GM12878 (cell line): ENCODE measurements around the gene LTB4R. TPM values are rescaled to one million over a fixed set of nuclear protein-coding genes. Genes with fewer than 3 reads are reported as not detected.

ENCODE experiments used
- ATAC-seq: fragments of 200-7000 bp; cut with Tn5 transposase; 3 replicates; pipeline ENCODE4 v1.9.1; 2020; ENCODE audit warnings: mild to moderate bottlenecking, moderate library complexity
- BruUV-seq: library from RNA; stranded (reverse); fragments of 400-500 nt; replicated peaks from 2 replicates; lab custom pipeline; 2021; lab: Mats Ljungman, UMichigan
- CTCF ChIA-PET: fragments of 300-600 bp; sonication (Branson Sonifier 250); formaldehyde crosslinking; extraction: SDS; loops from one replicate; lab custom pipeline; 2021; ENCODE audit warnings: inconsistent platforms; lab: Yijun Ruan, JAX
- POLR2A ChIA-PET: fragments of 350-600 bp; formaldehyde crosslinking; extraction: SDS; loops from one replicate; lab custom pipeline; 2021; ENCODE audit warnings: inconsistent platforms; lab: Charles Lee
- RAD21 ChIA-PET: fragments of 300-600 bp; sonication (Branson Sonifier 250); formaldehyde crosslinking; loops from one replicate; lab custom pipeline; 2023; ENCODE audit warnings: antibody characterized with exemption; ENCODE audit not compliant: unreplicated experiment; lab: Charles Lee
- SMC1A ChIA-PET: fragments of 300-600 bp; sonication (Branson Sonifier 250); formaldehyde crosslinking; loops from one replicate; lab custom pipeline; 2023; ENCODE audit not compliant: unreplicated experiment, uncharacterized antibody; lab: Charles Lee
- DNase-seq: peaks from one replicate; pipeline ENCODE4 v3.0.0-alpha.2; 2011; ENCODE audit warnings: low read depth, low spot score
- FAIRE-seq: peaks from 3 replicates; lab custom pipeline; 2011; peaks lifted over from hg19 to GRCh38; lab: Jason Lieb, UNC
- H2AFZ ChIP-seq: 2 replicates; pipeline ENCODE4 v1.6.0; 2011; ENCODE audit warnings: low read depth, low read length, control low read depth; ENCODE audit not compliant: control insufficient read depth
- H3K27ac ChIP-seq: 2 replicates; pipeline ENCODE4 v1.5.1; 2011; ENCODE audit warnings: control low read depth; ENCODE audit not compliant: control insufficient read depth, insufficient read depth
- H3K27me3 ChIP-seq, 2 experiments: replicated peaks in 1 of 2; 2 replicates each; pipeline versions ENCODE4 v1.6.0 to v1.6.1; 2011; ENCODE audit warnings: low read length in 1 of 2; ENCODE audit not compliant: control insufficient read depth in 2 of 2, insufficient read depth in 2 of 2
- H3K36me3 ChIP-seq, 2 experiments: 2 replicates each; pipeline ENCODE4 v1.5.1; 2011; ENCODE audit warnings: low read length in 1 of 2; ENCODE audit not compliant: control insufficient read depth in 2 of 2, insufficient read depth in 2 of 2
- H3K4me1 ChIP-seq: 2 replicates; pipeline ENCODE4 v1.6.1; 2011; ENCODE audit warnings: mild to moderate bottlenecking, low read length, moderate library complexity, mixed read lengths; ENCODE audit not compliant: control insufficient read depth, insufficient read depth
- H3K4me2 ChIP-seq: 2 replicates; pipeline ENCODE4 v1.6.0; 2011; ENCODE audit warnings: control low read depth; ENCODE audit not compliant: control insufficient read depth, insufficient read depth
- H3K4me3 ChIP-seq: fragments of 200-600 bp; sonication (generic); 2 replicates; pipeline ENCODE4 v1.5.1; 2016
- H3K79me2 ChIP-seq: 2 replicates; pipeline ENCODE4 v1.6.0; 2011; ENCODE audit warnings: low read length; ENCODE audit not compliant: control insufficient read depth, insufficient read depth
- H3K9ac ChIP-seq: 2 replicates; pipeline ENCODE4 v1.8.0; 2011; ENCODE audit warnings: low read length, control low read depth, mixed read lengths; ENCODE audit not compliant: control insufficient read depth, insufficient read depth
- H3K9me3 ChIP-seq: replicated peaks from 3 replicates; pipeline ENCODE4 v1.5.1; 2011; ENCODE audit warnings: mild to moderate bottlenecking, low read length; ENCODE audit not compliant: control insufficient read depth, insufficient read depth
- H4K20me1 ChIP-seq: 2 replicates; pipeline ENCODE4 v1.6.0; 2011; ENCODE audit not compliant: control insufficient read depth, insufficient read depth
- ATF7 ChIP-seq: fragments of 450-650 bp; IDR thresholded peaks from 2 replicates; pipeline ENCODE4 v1.6.1; 2016; ENCODE audit warnings: low read depth, mild to moderate bottlenecking
- BACH1 ChIP-seq: fragments of 450-650 bp; IDR thresholded peaks from 2 replicates; pipeline ENCODE4 v1.6.1; 2017; ENCODE audit warnings: mild to moderate bottlenecking, borderline replicate concordance
- CHD1 ChIP-seq: IDR thresholded peaks from 2 replicates; pipeline ENCODE4 v1.6.1; 2012; ENCODE audit warnings: low read depth, low read length, improper control_type of control experiment
- HCFC1 ChIP-seq: fragments of 150-350 bp; IDR thresholded peaks from 2 replicates; pipeline ENCODE4 v1.6.1; 2014; ENCODE audit warnings: low read length
- HDAC2 ChIP-seq: fragments of 200-600 bp; sonication (generic); IDR thresholded peaks from 2 replicates; pipeline ENCODE4 v1.6.1; 2017
- HDAC6 ChIP-seq: fragments of 200-600 bp; sonication (generic); IDR thresholded peaks from one replicate; pipeline ENCODE4 v1.8.0; 2017; ENCODE audit warnings: antibody characterized with exemption; ENCODE audit not compliant: unreplicated experiment
- MYB ChIP-seq: fragments of 150-350 bp; IDR thresholded peaks from 2 replicates; pipeline ENCODE4 v1.6.1; 2014; ENCODE audit warnings: mild to moderate bottlenecking, low read depth, low read length, borderline replicate concordance
- NFXL1 ChIP-seq: fragments of 450-650 bp; IDR thresholded peaks from 2 replicates; pipeline ENCODE4 v1.6.1; 2017; ENCODE audit warnings: antibody characterized with exemption, mild to moderate bottlenecking, borderline replicate concordance
- NFYB ChIP-seq: IDR thresholded peaks from 2 replicates; pipeline ENCODE4 v1.6.1; 2011; ENCODE audit warnings: low read depth, mild to moderate bottlenecking, low read length, improper control_type of control experiment, moderate library complexity; ENCODE audit not compliant: insufficient read depth
- PBX3 ChIP-seq: IDR thresholded peaks from 2 replicates; pipeline ENCODE4 v1.6.1; 2011; ENCODE audit warnings: mild to moderate bottlenecking, low read depth, low read length, moderate library complexity; ENCODE audit not compliant: insufficient replicate concordance
- REST ChIP-seq: IDR thresholded peaks from 2 replicates; pipeline ENCODE4 v1.6.1; 2012; ENCODE audit warnings: mild to moderate bottlenecking, low read depth, low read length
- RUNX3 ChIP-seq: IDR thresholded peaks from 2 replicates; pipeline ENCODE4 v1.6.1; 2012; ENCODE audit warnings: low read length, inconsistent platforms
- SIX5 ChIP-seq: IDR thresholded peaks from 2 replicates; pipeline ENCODE4 v1.6.1; 2011; ENCODE audit warnings: mild to moderate bottlenecking, low read depth, low read length, moderate library complexity; ENCODE audit not compliant: severe bottlenecking
- SMARCA5 ChIP-seq: fragments of 450-650 bp; IDR thresholded peaks from 2 replicates; pipeline ENCODE4 v1.6.1; 2017; ENCODE audit warnings: mild to moderate bottlenecking
- TAF1 ChIP-seq: IDR thresholded peaks from 2 replicates; pipeline ENCODE4 v1.6.1; 2011; ENCODE audit warnings: mild to moderate bottlenecking, low read depth, low read length, borderline replicate concordance
- ZNF207 ChIP-seq: fragments of 450-650 bp; IDR thresholded peaks from 2 replicates; pipeline ENCODE4 v1.6.1; 2014; ENCODE audit warnings: antibody characterized with exemption, mild to moderate bottlenecking, borderline replicate concordance
- ZNF622 ChIP-seq: fragments of 450-650 bp; IDR thresholded peaks from 2 replicates; pipeline ENCODE4 v1.6.1; 2017; ENCODE audit warnings: mild to moderate bottlenecking, inconsistent platforms
- WGBS: methylation state at CpG from one replicate; pipeline ENCODE4 v1.1.6; 2016; ENCODE audit warnings: low lambda C conversion rate; ENCODE audit not compliant: insufficient replicate concordance, insufficient coverage; ENCODE audit errors: missing lambda C conversion rate; 5-methylcytosine and 5-hydroxymethylcytosine counted together
- in situ Hi-C: fragments of 300-500 bp; cut with MboI; formaldehyde crosslinking; loops from 9 replicates; pipeline ENCODE4 v1.14.3; 2018; ENCODE audit warnings: mixed read lengths
- intact Hi-C: fragments of 100-400 bp; cut with micrococcal nuclease; formaldehyde crosslinking; loops from one replicate; pipeline ENCODE4 v1.14.2; 2022; ENCODE audit not compliant: unreplicated experiment
- polyA plus RNA-seq, 11 experiments: library from polyadenylated mRNA; depleted of rRNA in 4 of 11; unstranded in 6 of 11; stranded (reverse) in 5 of 11; fragments of >200 nt; fragmentation: Nextera tagmentation in 4 of 11; fragmentation: Illumina TruSeq in 1 of 11; extraction: Ambion mirVana in 4 of 11; extraction: Trizol in 1 of 11; gene quantifications; 1 replicate in 1 of 11; 2 replicates in 10 of 11; pipeline versions ENCODE4 v1.2.1 to v1.2.3, GENCODE V29; 2011 to 2016; ENCODE audit warnings: inconsistent platforms in 2 of 11, missing spikeins in 2 of 11, low read depth in 1 of 11
- total RNA-seq, 4 experiments: library from RNA; depleted of rRNA in 3 of 4; stranded (reverse); fragments of >200 nt in 3 of 4; fragmentation: Illumina TruSeq in 1 of 4; extraction: Trizol in 1 of 4; gene quantifications; 2 replicates each; pipeline versions ENCODE4 v1.2.1 to v1.2.3, GENCODE V29; 2013 to 2021

LTB4R gene
- total and polyA plus RNA-seq, 10 of the 15 experiments (the other 5 are each of a cell fraction or from before 2014, with no cell fraction given): 1.2 to 14.0 (median 4.0) TPM

- intact Hi-C loops: no loop called here
- no peak for TF ChIP-seq PBX3
- no peak for TF ChIP-seq HDAC2
- TF ChIP-seq HCFC1: no peak
- TF ChIP-seq ATF7: no peak
- no peak for TF ChIP-seq REST
- TF ChIP-seq SIX5: no peak
- TF ChIP-seq NFYB: no peak
- TF ChIP-seq NFXL1: no peak
- TF ChIP-seq BACH1: no peak
- TF ChIP-seq RUNX3: no peak
- no peak for TF ChIP-seq ZNF207
- no peak for TF ChIP-seq ZNF622
- no peak for TF ChIP-seq HDAC6
- TF ChIP-seq SMARCA5: no peak
- TF ChIP-seq CHD1: no peak
- no peak for TF ChIP-seq TAF1
- no peak for TF ChIP-seq MYB
- Histone ChIP-seq H3K36me3 (no peaks in the 10 kb centered on the region), H2AFZ (no peak overlapping the region), H3K9ac (no peak overlapping the region), H4K20me1 (no peaks in the 10 kb centered on the region), H3K27ac (no peak overlapping the region), H3K9me3 (no peaks in the 10 kb centered on the region; the same call in 2 of the 3 replicates), H3K4me1 (peaks cover 26% of the 10 kb centered on the region), H3K4me2 (no peak overlapping the region), H3K27me3 (no peaks in the 10 kb centered on the region), H3K79me2 (no peaks in the 10 kb centered on the region; the same call in 1 of the 2 replicates), H3K4me3 (no peak overlapping the region)
- in situ Hi-C loops: no loop called here
- CTCF ChIA-PET: interaction anchor here (0.6 to 17.1 kb wide), 6 partner anchors 12 to 149 kb away, joined by 3 to 269 read pairs (median 4); partner anchors contain the start of genes CIDEB, DHRS1, NOP9 and TINF2
- no TSS peak for BruUV-seq
- RAD21 ChIA-PET: interaction anchor here (1.1 to 4.7 kb wide), 2 partner anchors 14 to 40 kb away, joined by 4 to 34 read pairs; partner anchors contain the start of gene TINF2
- POLR2A ChIA-PET: interaction anchor here (1.5 to 2.4 kb wide), 4 partner anchors 8 to 36 kb away, joined by 3 to 12 read pairs (median 4); no protein-coding TSS in a partner anchor
- 90% methylated on average over 3 of the region's 3 CpGs for WGBS
- no peak for ATAC-seq
- DNase-seq: no peak
- SMC1A ChIA-PET: interaction anchor here (0.7 to 11.8 kb wide), 5 partner anchors 14 to 39 kb away, joined by 3 to 115 read pairs (median 3); partner anchors contain the start of genes DHRS1 and NOP9
- no peak for FAIRE-seq
Measured at GRCh38 chr14:24282736-24283135, 28.6 kb upstream of the LTB4R start.
